HepG2 (cell line): ENCODE results near the gene NT5DC1. TPM values are rescaled to one million over a fixed set of nuclear protein-coding genes. Genes with fewer than 3 reads are reported as not detected.
A peak's percentile ranks its signal among the peaks of the same experiment; 100 is the strongest.

Experiments
- KLF11 ChIP-seq: IDR thresholded peaks from 2 replicates; pipeline ENCODE4 v1.6.1; 2016; ENCODE audit warnings: missing compliant biosample characterization
- MAZ ChIP-seq, 2 experiments: sonication (generic) in 1 of 2; formaldehyde crosslinking in 1 of 2; IDR thresholded peaks; 2 replicates each; pipeline versions ENCODE4 v1.5.0 to v1.6.1; 2012 to 2020; ENCODE audit warnings: low read depth in 2 of 2, mild to moderate bottlenecking in 2 of 2, borderline replicate concordance in 1 of 2, improper control_type of control experiment in 1 of 2, low read length in 1 of 2, missing genetic modification reagents in 1 of 2, moderate library complexity in 1 of 2
- MTF1 ChIP-seq: sonication (generic); formaldehyde crosslinking; IDR thresholded peaks from 2 replicates; pipeline ENCODE4 v1.5.0; 2020; ENCODE audit warnings: missing genetic modification reagents
- NAIF1 ChIP-seq: sonication (generic); formaldehyde crosslinking; IDR thresholded peaks from 2 replicates; pipeline ENCODE4 v1.5.0; 2020; ENCODE audit warnings: mild to moderate bottlenecking, missing genetic modification reagents, borderline replicate concordance
- ZFP1 ChIP-seq: IDR thresholded peaks from 2 replicates; pipeline ENCODE4 v1.6.1; 2016
- ZFP36 ChIP-seq: fragments of 150-350 bp; IDR thresholded peaks from 2 replicates; pipeline ENCODE4 v1.6.1; 2018; ENCODE audit warnings: borderline replicate concordance, low read length, low read depth; ENCODE audit not compliant: partially characterized antibody
- ZMYM3 ChIP-seq: sonication (generic); formaldehyde crosslinking; IDR thresholded peaks from 2 replicates; pipeline ENCODE4 v1.5.1; 2020; ENCODE audit warnings: mild to moderate bottlenecking, missing genetic modification reagents
- ZNF276 ChIP-seq: sonication (generic); formaldehyde crosslinking; IDR thresholded peaks from 2 replicates; pipeline ENCODE4 v1.4.0; 2020; ENCODE audit warnings: mild to moderate bottlenecking, low read depth, missing genetic modification reagents
- ZNF44 ChIP-seq: sonication (generic); formaldehyde crosslinking; IDR thresholded peaks from 2 replicates; pipeline ENCODE4 v1.5.1; 2020; ENCODE audit warnings: mild to moderate bottlenecking, missing genetic modification reagents
- ZNF552 ChIP-seq: sonication (generic); formaldehyde crosslinking; IDR thresholded peaks from 2 replicates; pipeline ENCODE4 v1.9.0; 2022; ENCODE audit warnings: missing genetic modification reagents, mild to moderate bottlenecking, borderline replicate concordance
- ZNF724P ChIP-seq: sonication (generic); formaldehyde crosslinking; IDR thresholded peaks from 2 replicates; pipeline ENCODE4 v1.8.0; 2022; ENCODE audit warnings: missing genetic modification reagents, borderline replicate concordance
- polyA plus RNA-seq, 8 experiments: library from polyadenylated mRNA; depleted of rRNA in 3 of 8; stranded (reverse) in 7 of 8; unstranded in 1 of 8; fragments of >200 nt; fragmentation: Illumina TruSeq in 4 of 8; extraction: Trizol in 4 of 8; gene quantifications; 2 replicates each; pipeline versions ENCODE4 v1.2.1 to v1.2.3, GENCODE V29; 2011 to 2016; ENCODE audit warnings: low read depth in 4 of 8, missing spikeins in 1 of 8, mixed read lengths in 1 of 8; ENCODE audit not compliant: insufficient read depth in 1 of 8
- total RNA-seq, 5 experiments: library from RNA; depleted of rRNA; stranded (reverse); fragments of >200 nt; fragmentation: Illumina TruSeq; extraction: Trizol; gene quantifications; 2 replicates each; pipeline ENCODE4 v1.2.3, GENCODE V29; 2016; ENCODE audit warnings: low read depth in 1 of 5
- TF ChIP-seq, protein P1 (sequence below): IDR thresholded peaks from 2 replicates; pipeline ENCODE4 v1.6.1; 2012; ENCODE audit warnings: low read length, improper control_type of control experiment
- TF ChIP-seq, protein P2 (sequence below): sonication (generic); formaldehyde crosslinking; IDR thresholded peaks from 2 replicates; pipeline ENCODE4 v1.4.0; 2020; ENCODE audit warnings: missing genetic modification reagents; ENCODE audit errors: not compliant biosample characterization
- TF ChIP-seq, protein P3 (sequence below): sonication (generic); formaldehyde crosslinking; conservative IDR thresholded peaks from 2 replicates; pipeline ENCODE4 v1.8.0; 2022; ENCODE audit warnings: mild to moderate bottlenecking, moderate library complexity, missing genetic modification reagents
- TF ChIP-seq, protein P4 (sequence below): sonication (generic); formaldehyde crosslinking; IDR thresholded peaks from 2 replicates; pipeline ENCODE4 v1.5.0; 2020; ENCODE audit warnings: mild to moderate bottlenecking, missing genetic modification reagents

NT5DC1 gene
- total and polyA plus RNA-seq, 2 of the 13 experiments (the other 11 are each of a cell fraction or from before 2014, with no cell fraction given): 27.0 to 56.1 TPM

DNA sequence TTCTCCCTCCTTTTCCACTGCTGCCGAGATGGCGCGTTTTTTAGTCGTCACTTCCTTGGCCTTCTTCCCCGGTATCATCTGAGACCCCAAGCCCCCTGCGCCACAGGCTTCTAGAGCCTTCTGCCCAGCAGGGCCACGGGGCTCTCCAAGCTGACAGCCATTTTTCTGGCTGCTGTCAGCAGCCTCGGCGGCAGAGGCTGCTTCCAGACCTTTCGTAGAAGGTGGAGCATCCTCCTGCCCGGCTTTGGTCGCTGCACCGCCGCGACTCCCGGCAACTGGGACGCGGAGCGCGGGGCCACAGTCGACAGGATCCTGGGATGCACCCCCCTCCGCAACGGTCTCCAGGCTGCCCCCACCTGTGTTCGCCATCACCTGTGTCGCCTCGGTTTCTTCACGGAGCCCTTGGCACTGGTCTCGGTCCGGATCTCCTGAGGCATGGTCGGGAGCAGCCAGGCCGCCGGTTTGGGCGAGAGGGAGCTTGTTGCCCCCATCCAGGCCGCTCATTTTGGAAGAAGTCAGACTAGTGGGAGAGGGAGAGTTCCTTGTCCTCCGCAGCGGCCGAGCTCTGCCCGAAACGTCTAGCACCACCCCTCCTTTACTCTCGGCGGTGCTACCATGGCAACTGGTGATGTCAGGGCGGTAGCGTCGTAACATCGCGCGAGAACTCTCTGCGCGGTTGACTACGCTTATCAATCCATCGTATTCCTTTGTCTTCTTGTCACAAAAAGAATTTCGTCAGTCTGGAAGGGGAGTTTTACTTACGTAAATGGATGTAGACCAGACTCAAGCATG lies 153.0 kb downstream of the NT5DC1 start, which contains the start of gene TSPYL4 (continued):
- TF ChIP-seq ZNF276 (no peak), KLF11 (CRISPR knock-in tag) (peak; percentile 72), NAIF1 (CRISPR knock-in tag) (peak; percentile 83), MTF1 (no peak), ZNF552 (CRISPR knock-in tag) (peak; percentile 21; the same call in 1 of the 2 replicates), MAZ (IDR thresholded peaks at IDR 0.05; ENCODE audit: borderline replicate concordance, low read depth, low read length) (0 out of 2 replicates have a peak, but pooled peaks have one; percentile 23), MAZ (CRISPR knock-in tag; IDR thresholded peaks at IDR 0.05; ENCODE audit: low read depth) (no peak; the same call in 1 of the 2 replicates), ZNF44 (CRISPR knock-in tag) (peak; percentile 93; the same call in 1 of the 2 replicates), ZMYM3 (CRISPR knock-in tag) (no peak), ZNF724P (no peak), ZFP1 (CRISPR knock-in tag) (no peak), ZFP36 (no peak)
- TF ChIP-seq, protein P1, sequence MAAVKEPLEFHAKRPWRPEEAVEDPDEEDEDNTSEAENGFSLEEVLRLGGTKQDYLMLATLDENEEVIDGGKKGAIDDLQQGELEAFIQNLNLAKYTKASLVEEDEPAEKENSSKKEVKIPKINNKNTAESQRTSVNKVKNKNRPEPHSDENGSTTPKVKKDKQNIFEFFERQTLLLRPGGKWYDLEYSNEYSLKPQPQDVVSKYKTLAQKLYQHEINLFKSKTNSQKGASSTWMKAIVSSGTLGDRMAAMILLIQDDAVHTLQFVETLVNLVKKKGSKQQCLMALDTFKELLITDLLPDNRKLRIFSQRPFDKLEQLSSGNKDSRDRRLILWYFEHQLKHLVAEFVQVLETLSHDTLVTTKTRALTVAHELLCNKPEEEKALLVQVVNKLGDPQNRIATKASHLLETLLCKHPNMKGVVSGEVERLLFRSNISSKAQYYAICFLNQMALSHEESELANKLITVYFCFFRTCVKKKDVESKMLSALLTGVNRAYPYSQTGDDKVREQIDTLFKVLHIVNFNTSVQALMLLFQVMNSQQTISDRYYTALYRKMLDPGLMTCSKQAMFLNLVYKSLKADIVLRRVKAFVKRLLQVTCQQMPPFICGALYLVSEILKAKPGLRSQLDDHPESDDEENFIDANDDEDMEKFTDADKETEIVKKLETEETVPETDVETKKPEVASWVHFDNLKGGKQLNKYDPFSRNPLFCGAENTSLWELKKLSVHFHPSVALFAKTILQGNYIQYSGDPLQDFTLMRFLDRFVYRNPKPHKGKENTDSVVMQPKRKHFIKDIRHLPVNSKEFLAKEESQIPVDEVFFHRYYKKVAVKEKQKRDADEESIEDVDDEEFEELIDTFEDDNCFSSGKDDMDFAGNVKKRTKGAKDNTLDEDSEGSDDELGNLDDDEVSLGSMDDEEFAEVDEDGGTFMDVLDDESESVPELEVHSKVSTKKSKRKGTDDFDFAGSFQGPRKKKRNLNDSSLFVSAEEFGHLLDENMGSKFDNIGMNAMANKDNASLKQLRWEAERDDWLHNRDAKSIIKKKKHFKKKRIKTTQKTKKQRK: no peak
- TF ChIP-seq, protein P2, sequence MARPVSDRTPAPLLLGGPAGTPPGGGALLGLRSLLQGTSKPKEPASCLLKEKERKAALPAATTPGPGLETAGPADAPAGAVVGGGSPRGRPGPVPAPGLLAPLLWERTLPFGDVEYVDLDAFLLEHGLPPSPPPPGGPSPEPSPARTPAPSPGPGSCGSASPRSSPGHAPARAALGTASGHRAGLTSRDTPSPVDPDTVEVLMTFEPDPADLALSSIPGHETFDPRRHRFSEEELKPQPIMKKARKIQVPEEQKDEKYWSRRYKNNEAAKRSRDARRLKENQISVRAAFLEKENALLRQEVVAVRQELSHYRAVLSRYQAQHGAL (CRISPR knock-in tag): no peak
- TF ChIP-seq, protein P3, sequence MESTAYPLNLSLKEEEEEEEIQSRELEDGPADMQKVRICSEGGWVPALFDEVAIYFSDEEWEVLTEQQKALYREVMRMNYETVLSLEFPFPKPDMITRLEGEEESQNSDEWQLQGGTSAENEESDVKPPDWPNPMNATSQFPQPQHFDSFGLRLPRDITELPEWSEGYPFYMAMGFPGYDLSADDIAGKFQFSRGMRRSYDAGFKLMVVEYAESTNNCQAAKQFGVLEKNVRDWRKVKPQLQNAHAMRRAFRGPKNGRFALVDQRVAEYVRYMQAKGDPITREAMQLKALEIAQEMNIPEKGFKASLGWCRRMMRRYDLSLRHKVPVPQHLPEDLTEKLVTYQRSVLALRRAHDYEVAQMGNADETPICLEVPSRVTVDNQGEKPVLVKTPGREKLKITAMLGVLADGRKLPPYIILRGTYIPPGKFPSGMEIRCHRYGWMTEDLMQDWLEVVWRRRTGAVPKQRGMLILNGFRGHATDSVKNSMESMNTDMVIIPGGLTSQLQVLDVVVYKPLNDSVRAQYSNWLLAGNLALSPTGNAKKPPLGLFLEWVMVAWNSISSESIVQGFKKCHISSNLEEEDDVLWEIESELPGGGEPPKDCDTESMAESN: no peak; the same call in 1 of the 2 replicates
- TF ChIP-seq, protein P4, sequence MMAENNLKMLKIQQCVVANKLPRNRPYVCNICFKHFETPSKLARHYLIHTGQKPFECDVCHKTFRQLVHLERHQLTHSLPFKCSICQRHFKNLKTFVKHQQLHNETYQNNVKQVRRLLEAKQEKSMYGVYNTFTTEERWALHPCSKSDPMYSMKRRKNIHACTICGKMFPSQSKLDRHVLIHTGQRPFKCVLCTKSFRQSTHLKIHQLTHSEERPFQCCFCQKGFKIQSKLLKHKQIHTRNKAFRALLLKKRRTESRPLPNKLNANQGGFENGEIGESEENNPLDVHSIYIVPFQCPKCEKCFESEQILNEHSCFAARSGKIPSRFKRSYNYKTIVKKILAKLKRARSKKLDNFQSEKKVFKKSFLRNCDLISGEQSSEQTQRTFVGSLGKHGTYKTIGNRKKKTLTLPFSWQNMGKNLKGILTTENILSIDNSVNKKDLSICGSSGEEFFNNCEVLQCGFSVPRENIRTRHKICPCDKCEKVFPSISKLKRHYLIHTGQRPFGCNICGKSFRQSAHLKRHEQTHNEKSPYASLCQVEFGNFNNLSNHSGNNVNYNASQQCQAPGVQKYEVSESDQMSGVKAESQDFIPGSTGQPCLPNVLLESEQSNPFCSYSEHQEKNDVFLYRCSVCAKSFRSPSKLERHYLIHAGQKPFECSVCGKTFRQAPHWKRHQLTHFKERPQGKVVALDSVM (CRISPR knock-in tag): no peak; the same call in 1 of the 2 replicates
